Uterus (tissue), 2 donors: ENCODE measurements around the gene SIPA1L3.

Experiments used
- POLR2A ChIP-seq, 2 donors: fragments of 450-650 bp; IDR thresholded peaks; one replicate each; pipeline ENCODE4 v1.6.1; 2016; ENCODE audit warnings: antibody characterized with exemption in 2 of 2, mild to moderate bottlenecking in 1 of 2, moderate library complexity in 1 of 2
- TF ChIP-seq, protein P1 (sequence below), 4 experiments: fragments of 200-600 bp in 2 of 4; fragments of 450-650 bp in 2 of 4; sonication (generic) in 2 of 4; IDR thresholded peaks; one replicate each; pipeline ENCODE4 v1.5.1; 2016 to 2019; ENCODE audit warnings: antibody characterized with exemption in 4 of 4, mild to moderate bottlenecking in 2 of 4, moderate library complexity in 1 of 4

DNA sequence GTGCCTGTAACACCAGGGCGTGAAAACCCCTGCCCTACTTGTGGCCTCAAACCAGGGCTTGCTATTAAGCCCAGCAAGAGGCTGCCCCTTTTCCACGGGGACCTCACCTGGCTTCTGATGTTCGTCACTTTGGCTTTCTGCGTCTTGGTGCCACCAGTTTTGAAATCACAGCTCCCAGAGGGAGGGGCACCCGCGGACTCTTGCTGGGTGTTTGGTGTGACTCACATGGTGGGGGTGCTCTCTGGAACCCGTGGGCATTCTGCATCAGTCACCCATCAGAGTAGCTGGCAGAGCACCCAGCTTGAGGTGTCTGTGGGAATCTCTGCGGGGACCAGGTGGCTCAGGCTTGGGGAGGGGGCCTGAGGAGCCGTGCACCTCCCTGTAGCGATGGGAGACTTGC is 19.2 kb downstream of the SIPA1L3 start:
- TF ChIP-seq, protein P1, sequence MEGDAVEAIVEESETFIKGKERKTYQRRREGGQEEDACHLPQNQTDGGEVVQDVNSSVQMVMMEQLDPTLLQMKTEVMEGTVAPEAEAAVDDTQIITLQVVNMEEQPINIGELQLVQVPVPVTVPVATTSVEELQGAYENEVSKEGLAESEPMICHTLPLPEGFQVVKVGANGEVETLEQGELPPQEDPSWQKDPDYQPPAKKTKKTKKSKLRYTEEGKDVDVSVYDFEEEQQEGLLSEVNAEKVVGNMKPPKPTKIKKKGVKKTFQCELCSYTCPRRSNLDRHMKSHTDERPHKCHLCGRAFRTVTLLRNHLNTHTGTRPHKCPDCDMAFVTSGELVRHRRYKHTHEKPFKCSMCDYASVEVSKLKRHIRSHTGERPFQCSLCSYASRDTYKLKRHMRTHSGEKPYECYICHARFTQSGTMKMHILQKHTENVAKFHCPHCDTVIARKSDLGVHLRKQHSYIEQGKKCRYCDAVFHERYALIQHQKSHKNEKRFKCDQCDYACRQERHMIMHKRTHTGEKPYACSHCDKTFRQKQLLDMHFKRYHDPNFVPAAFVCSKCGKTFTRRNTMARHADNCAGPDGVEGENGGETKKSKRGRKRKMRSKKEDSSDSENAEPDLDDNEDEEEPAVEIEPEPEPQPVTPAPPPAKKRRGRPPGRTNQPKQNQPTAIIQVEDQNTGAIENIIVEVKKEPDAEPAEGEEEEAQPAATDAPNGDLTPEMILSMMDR (IDR thresholded peaks at IDR 0.05) = no peak
- no peak for TF ChIP-seq POLR2A (IDR thresholded peaks at IDR 0.05)
